CD4-positive, alpha-beta T cell (primary cell): ENCODE data around the gene RBP3. TPM values are rescaled to one million over a fixed set of nuclear protein-coding genes. Genes with fewer than 3 reads are reported as not detected.

Source experiments
- ATAC-seq: fragments of 200-7000 bp; cut with Tn5 transposase; one replicate; pipeline ENCODE4 v1.10.0; 2022; ENCODE audit warnings: mild to moderate bottlenecking; ENCODE audit not compliant: poor library complexity
- CTCF ChIA-PET: fragments of 350-600 bp; sonication (Branson Sonifier 250); formaldehyde crosslinking; loops from one replicate; lab custom pipeline; 2021; ENCODE audit warnings: antibody characterized with exemption, inconsistent platforms; lab: Charles Lee
- POLR2A ChIA-PET: fragments of 350-600 bp; sonication (Branson Sonifier 250); formaldehyde crosslinking; loops from one replicate; lab custom pipeline; 2021; ENCODE audit warnings: antibody characterized with exemption, inconsistent platforms; lab: Charles Lee
- DNase-seq, 14 experiments: peaks; one replicate each; pipeline ENCODE4 v3.0.0-alpha.2; 2013 to 2020; ENCODE audit warnings: mixed read lengths in 2 of 14
- H3K27ac ChIP-seq, 2 donors: one replicate each; pipeline versions ENCODE4 v1.5.1 to v1.7.0; 2013; ENCODE audit warnings: low read length in 2 of 2, low read depth in 1 of 2, mild to moderate bottlenecking in 1 of 2
- H3K27me3 ChIP-seq, 2 experiments: 1 replicate in 1 of 2; 2 replicates in 1 of 2; pipeline versions ENCODE4 v1.6.1 to v1.7.0; 2013; ENCODE audit warnings: low read length in 2 of 2, control low read depth in 1 of 2, mild to moderate bottlenecking in 1 of 2, moderate library complexity in 1 of 2; ENCODE audit not compliant: insufficient read depth in 2 of 2, control insufficient read depth in 1 of 2
- H3K36me3 ChIP-seq: one replicate; pipeline ENCODE4 v1.6.1; 2013; ENCODE audit warnings: low read length, control low read depth; ENCODE audit not compliant: insufficient read depth
- H3K4me1 ChIP-seq: one replicate; pipeline ENCODE4 v1.6.1; 2013; ENCODE audit warnings: low read length, control low read depth; ENCODE audit not compliant: insufficient read depth
- H3K4me3 ChIP-seq: one replicate; pipeline ENCODE4 v1.5.1; 2013; ENCODE audit warnings: mild to moderate bottlenecking, low read length, moderate library complexity
- H3K9me3 ChIP-seq, 2 experiments: 1 replicate in 1 of 2; 2 replicates in 1 of 2; pipeline versions ENCODE4 v1.6.1 to v1.7.0; 2013; ENCODE audit warnings: low read length in 2 of 2, mild to moderate bottlenecking in 2 of 2, control low read depth in 1 of 2, moderate library complexity in 1 of 2; ENCODE audit not compliant: control insufficient read depth in 1 of 2, insufficient read depth in 1 of 2
- H3K27ac Mint-ChIP-seq: one replicate; pipeline ENCODE4 v1.8.0; 2020; ENCODE audit warnings: mixed read lengths
- H3K27me3 Mint-ChIP-seq: one replicate; pipeline ENCODE4 v1.8.0; 2021; ENCODE audit warnings: mixed read lengths
- H3K36me3 Mint-ChIP-seq: one replicate; pipeline ENCODE4 v1.8.0; 2021; ENCODE audit warnings: low read depth, mixed read lengths
- H3K4me1 Mint-ChIP-seq: one replicate; pipeline ENCODE4 v1.8.0; 2021; ENCODE audit warnings: low read depth, mixed read lengths
- H3K4me3 Mint-ChIP-seq: one replicate; pipeline ENCODE4 v1.8.0; 2020; ENCODE audit warnings: mild to moderate bottlenecking, mixed read lengths
- H3K9me3 Mint-ChIP-seq: one replicate; pipeline ENCODE4 v1.8.0; 2020; ENCODE audit warnings: mixed read lengths
- CTCF ChIP-seq: fragments of 200-600 bp; IDR thresholded peaks from one replicate; pipeline ENCODE4 v1.8.0; 2022; ENCODE audit warnings: antibody characterized with exemption, mild to moderate bottlenecking
- intact Hi-C, 2 experiments: fragments of 100-400 bp; cut with DNase I in 1 of 2; cut with micrococcal nuclease in 1 of 2; formaldehyde crosslinking; loops; one replicate each; pipeline versions ENCODE4 v1.15.1 to v1.9.0; 2023 to 2025; cut with DNase I, micrococcal nuclease
- total RNA-seq, 174 experiments: library from RNA in 2 of 174; stranded (reverse) in 2 of 174; gene quantifications; one replicate each; pipeline ENCODE4 v1.2.3 and lab custom pipeline; 2021 to 2026

Gene RBP3
- total RNA-seq, 2 experiments from 2014 or later, result not detected

- Histone ChIP-seq H3K27me3 (peaks cover 0 to 1% of the 10 kb centered on the region in 2 experiments), H3K4me1 (no peaks in the 10 kb centered on the region), H3K9me3 (no peaks in the 10 kb centered on the region), H3K36me3 (no peaks in the 10 kb centered on the region), H3K27ac (no peak overlapping the region), H3K4me3 (no peak overlapping the region)
- ChIA-PET CTCF (interaction anchor here (1.1 kb wide), 1 partner anchor 22 kb away, joined by 3 read pairs; no protein-coding TSS in a partner anchor), POLR2A (no interaction called here)
- no peak for DNase-seq
- no peaks in the 10 kb centered on the region for H3K4me1 Mint-ChIP-seq
- H3K27ac Mint-ChIP-seq, result no peak overlapping the region
- H3K9me3 Mint-ChIP-seq, result no peaks in the 10 kb centered on the region
- H3K36me3 Mint-ChIP-seq, result no peaks in the 10 kb centered on the region
- TF ChIP-seq CTCF, result no peak
- no peak for ATAC-seq
- no peaks in the 10 kb centered on the region for H3K27me3 Mint-ChIP-seq
- no peak overlapping the region for H3K4me3 Mint-ChIP-seq
- intact Hi-C loops, result no loop called here
Observed at GRCh38 chr10:47318706-47319105, 29.5 kb upstream of the RBP3 start.

GRCh38 chr10:47319784-47320183 lies 28.4 kb upstream of the RBP3 start:
- Mint-ChIP-seq H3K27ac (no peak overlapping the region), H3K9me3 (no peaks in the 10 kb centered on the region), H3K4me1 (no peaks in the 10 kb centered on the region), H3K36me3 (no peaks in the 10 kb centered on the region), H3K4me3 (no peak overlapping the region), H3K27me3 (peaks cover 2% of the 10 kb centered on the region)
- H3K27ac ChIP-seq, result no peak overlapping the region
- ChIA-PET POLR2A (no interaction called here), CTCF (interaction anchor here (1.5 kb wide), 1 partner anchor 8 kb away, joined by 5 read pairs; no protein-coding TSS in a partner anchor)
- intact Hi-C loops, result no loop called here
- TF ChIP-seq CTCF, result no peak
- H3K9me3 ChIP-seq, result no peaks in the 10 kb centered on the region
- no peak for DNase-seq
- H3K36me3 ChIP-seq, result no peaks in the 10 kb centered on the region
- H3K4me3 ChIP-seq, result no peak overlapping the region
- H3K27me3 ChIP-seq, result peaks cover 0 to 2% of the 10 kb centered on the region in 2 experiments
- ATAC-seq, result no peak
- no peaks in the 10 kb centered on the region for H3K4me1 ChIP-seq

- Mint-ChIP-seq H3K27me3 (peaks cover 3% of the 10 kb centered on the region), H3K4me3 (no peak overlapping the region), H3K9me3 (no peaks in the 10 kb centered on the region), H3K4me1 (no peaks in the 10 kb centered on the region), H3K27ac (no peak overlapping the region), H3K36me3 (no peaks in the 10 kb centered on the region)
- H3K27ac ChIP-seq, result no peak overlapping the region
- peaks cover 0 to 2% of the 10 kb centered on the region in 2 experiments for H3K27me3 ChIP-seq
- H3K9me3 ChIP-seq, result no peaks in the 10 kb centered on the region
- no peak overlapping the region for H3K4me3 ChIP-seq
- ChIA-PET CTCF (interaction anchor here (1.5 kb wide), 1 partner anchor 9 kb away, joined by 5 read pairs; no protein-coding TSS in a partner anchor), POLR2A (no interaction called here)
- no peaks in the 10 kb centered on the region for H3K4me1 ChIP-seq
- TF ChIP-seq CTCF, result no peak
- DNase-seq (no peak), ATAC-seq (no peak)
- intact Hi-C loops, result no loop called here
- H3K36me3 ChIP-seq, result no peaks in the 10 kb centered on the region
Observed at GRCh38 chr10:47320812-47321211, 27.4 kb upstream of the RBP3 start.
